ENCODE data around the gene TNFSF12.
"Not testable (repeated sequence)": the region's sequence is repeated elsewhere in the genome, so short reads cannot be mapped to it uniquely, and the experiment has no call there.

The TNFSF12 gene

GRCh38 chr17:7589204-7589868 is 40.5 kb downstream of the TNFSF12 start:
- no peak for DNase-seq

GRCh38 chr17:7589891-7590691 is 41.2 kb downstream of the TNFSF12 start, which contains the start of gene SOX15:
SOX15 (minus strand) TSS chr17:7590094; CDS start chr17:7589676, 418 bp downstream.
- no peak for DNase-seq

- DNase-seq, result no peak
Observed at GRCh38 chr17:7590743-7591142, 41.9 kb downstream of the TNFSF12 start.

GRCh38 chr17:7591596-7591995 is 42.7 kb downstream of the TNFSF12 start:
- no peak for DNase-seq

- no peak for DNase-seq
Observed at GRCh38 chr17:7592422-7593021, 43.7 kb downstream of the TNFSF12 start.

GRCh38 chr17:7593296-7593695 is 44.4 kb downstream of the TNFSF12 start:
- DNase-seq, result no peak

GRCh38 chr17:7597561-7597960 is 48.7 kb downstream of the TNFSF12 start:
- not testable (repeated sequence) for DNase-seq

- no peak for DNase-seq
Observed at GRCh38 chr17:7606280-7606679, 57.4 kb downstream of the TNFSF12 start.

Data from NCI-H345 (cell line).